IPS-15b (cell line): Measurements from ENCODE around the gene OGFOD1.

Source experiments
- H3K27me3 ChIP-seq: one replicate; pipeline ENCODE4 v1.6.1; 2013; ENCODE audit warnings: low read length; ENCODE audit not compliant: control insufficient read depth, insufficient read depth
- H3K36me3 ChIP-seq: one replicate; pipeline ENCODE4 v1.6.1; 2013; ENCODE audit warnings: low read length; ENCODE audit not compliant: control insufficient read depth, insufficient read depth
- H3K4me1 ChIP-seq: one replicate; pipeline ENCODE4 v1.6.1; 2013; ENCODE audit warnings: mild to moderate bottlenecking, low read length; ENCODE audit not compliant: control insufficient read depth, insufficient read depth
- H3K4me3 ChIP-seq: one replicate; pipeline ENCODE4 v1.5.1; 2013; ENCODE audit warnings: low read depth, low read length
- H3K9ac ChIP-seq: one replicate; pipeline ENCODE4 v1.6.1; 2013; ENCODE audit warnings: low read depth, mild to moderate bottlenecking, low read length
- H3K9me3 ChIP-seq: one replicate; pipeline ENCODE4 v1.6.1; 2013; ENCODE audit warnings: mild to moderate bottlenecking, low read length; ENCODE audit not compliant: control insufficient read depth, insufficient read depth

OGFOD1 gene

DNA sequence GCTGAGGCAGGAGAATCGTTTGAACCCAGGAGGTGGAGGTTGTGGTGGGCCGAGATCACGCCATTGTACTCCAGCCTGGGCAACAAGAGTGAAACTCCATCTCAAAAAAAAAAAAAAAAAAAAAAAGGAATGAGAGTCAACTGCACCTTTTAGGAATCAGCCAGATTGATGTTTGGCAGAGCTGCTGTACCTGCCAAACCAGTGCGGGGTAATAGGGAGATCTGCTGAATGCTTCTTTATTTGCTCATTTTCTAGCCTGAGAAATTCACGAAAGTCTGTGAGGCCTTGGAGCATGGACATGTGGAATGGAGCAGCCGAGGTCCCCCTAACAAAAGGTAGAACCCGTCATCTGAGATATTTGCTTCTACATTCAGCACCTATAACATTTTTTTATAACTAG lies 18.4 kb downstream of the OGFOD1 start:
- Histone ChIP-seq H3K9ac (no peak overlapping the region), H3K36me3 (peaks cover 50% of the 10 kb centered on the region), H3K4me3 (no peak overlapping the region), H3K9me3 (no peaks in the 10 kb centered on the region), H3K4me1 (no peaks in the 10 kb centered on the region), H3K27me3 (no peaks in the 10 kb centered on the region)

DNA sequence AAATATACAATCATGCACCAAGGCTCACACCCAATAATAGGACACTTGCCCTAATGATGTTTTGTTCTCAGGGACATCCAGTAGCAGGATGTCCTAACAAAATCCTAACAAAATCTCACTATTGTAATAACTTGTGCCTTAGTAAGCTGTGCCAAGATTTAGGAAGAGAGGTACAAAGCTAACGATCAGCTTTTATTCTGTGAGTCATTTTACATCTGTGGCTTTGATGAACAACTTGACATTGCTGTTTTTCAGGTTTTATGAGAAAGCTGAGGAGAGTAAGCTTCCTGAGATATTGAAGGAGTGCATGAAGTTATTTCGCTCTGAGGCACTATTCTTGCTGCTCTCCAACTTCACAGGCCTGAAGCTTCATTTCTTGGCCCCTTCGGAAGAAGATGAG lies 18.9 kb downstream of the OGFOD1 start:
- H3K27me3 ChIP-seq: no peaks in the 10 kb centered on the region
- H3K9me3 ChIP-seq: no peaks in the 10 kb centered on the region
- no peak overlapping the region for H3K4me3 ChIP-seq
- H3K4me1 ChIP-seq: no peaks in the 10 kb centered on the region
- H3K36me3 ChIP-seq: peaks cover 51% of the 10 kb centered on the region
- H3K9ac ChIP-seq: no peak overlapping the region

DNA sequence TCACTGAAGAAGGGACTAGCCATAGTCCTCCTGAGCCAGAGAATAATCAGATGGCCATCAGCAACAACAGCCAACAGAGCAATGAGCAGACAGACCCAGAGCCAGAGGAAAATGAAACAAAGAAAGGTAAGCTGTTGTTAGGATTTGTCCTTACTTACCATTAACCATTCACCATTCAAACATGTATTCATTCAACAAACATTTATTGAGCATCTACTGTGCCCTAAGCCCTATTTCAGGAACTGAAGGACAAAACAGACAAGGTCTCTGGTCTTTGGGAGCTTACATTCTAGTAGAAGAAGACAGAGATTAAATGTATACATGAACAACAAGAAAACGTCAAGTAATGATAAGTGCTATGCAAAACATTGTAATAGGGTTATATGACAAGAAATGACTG lies 19.3 kb downstream of the OGFOD1 start:
- no peaks in the 10 kb centered on the region for H3K27me3 ChIP-seq
- peaks cover 53% of the 10 kb centered on the region for H3K36me3 ChIP-seq

DNA sequence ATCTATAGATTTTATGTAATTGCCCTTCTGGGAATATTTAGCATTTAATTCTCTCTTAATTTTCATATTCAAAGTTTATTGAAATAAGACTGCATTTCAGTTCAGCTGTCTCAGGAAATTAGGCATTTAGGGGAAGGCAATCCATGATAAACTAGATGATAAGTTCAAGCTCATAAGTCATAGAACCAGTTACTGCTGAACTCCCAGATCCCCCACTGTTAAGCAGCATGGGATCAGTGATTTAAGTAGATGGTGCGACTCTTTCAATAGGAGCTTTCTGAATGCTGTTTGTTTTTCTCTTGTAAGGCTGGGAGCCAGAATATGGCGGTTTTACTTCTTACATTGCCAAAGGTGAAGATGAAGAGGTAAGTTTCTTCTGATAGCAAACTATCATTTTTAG lies 23.8 kb downstream of the OGFOD1 start:
- no peaks in the 10 kb centered on the region for H3K9me3 ChIP-seq
- H3K4me3 ChIP-seq: no peak overlapping the region
- H3K4me1 ChIP-seq: peaks cover 2% of the 10 kb centered on the region
- no peak overlapping the region for H3K9ac ChIP-seq
- H3K27me3 ChIP-seq: no peaks in the 10 kb centered on the region
- peaks cover 42% of the 10 kb centered on the region for H3K36me3 ChIP-seq

More for the DNA sequence above, 19.3 kb downstream of the OGFOD1 start:
- Histone ChIP-seq H3K4me1 (no peaks in the 10 kb centered on the region), H3K9ac (no peak overlapping the region), H3K9me3 (no peaks in the 10 kb centered on the region), H3K4me3 (no peak overlapping the region)

DNA sequence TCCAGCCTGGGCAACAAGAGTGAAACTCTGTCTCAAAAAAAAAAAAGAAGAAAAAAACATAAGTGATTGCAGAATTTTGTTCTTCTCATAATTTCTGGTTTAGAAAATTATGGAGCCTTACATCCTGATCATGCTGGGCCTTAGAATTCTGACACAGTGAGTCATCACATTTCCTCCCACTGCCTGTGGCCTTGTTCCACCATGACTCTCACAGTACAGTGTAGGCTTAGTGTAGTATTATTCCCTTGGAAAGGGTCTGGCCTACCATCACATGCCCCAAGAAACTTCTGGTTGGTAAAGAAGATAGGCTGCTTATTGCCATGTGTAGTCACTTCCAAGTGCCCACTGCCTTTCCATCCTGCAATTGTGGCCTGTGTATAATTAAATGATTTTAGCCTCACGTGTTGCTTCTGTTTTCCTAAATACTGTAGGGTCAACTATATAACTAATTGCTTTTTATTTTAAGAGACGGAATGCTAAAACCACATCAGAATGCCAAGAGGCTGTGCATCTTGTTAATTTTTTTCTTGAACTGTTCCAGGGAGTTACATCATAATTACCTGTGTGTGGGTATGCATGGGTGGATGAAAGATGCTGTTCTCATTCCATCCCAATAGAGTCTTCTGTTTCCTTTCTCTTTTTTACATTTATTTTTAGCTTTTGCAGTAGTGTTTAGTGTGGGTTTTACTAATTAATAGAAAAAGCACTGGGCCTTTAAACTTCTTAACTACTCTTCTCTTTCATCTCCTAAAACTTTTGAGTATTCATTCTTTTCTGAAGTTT lies 25.9 kb downstream of the OGFOD1 start:
- H3K27me3 ChIP-seq: no peaks in the 10 kb centered on the region
- no peak overlapping the region for H3K4me3 ChIP-seq
- H3K4me1 ChIP-seq: peaks cover 2% of the 10 kb centered on the region
- H3K36me3 ChIP-seq: peaks cover 23% of the 10 kb centered on the region
- no peaks in the 10 kb centered on the region for H3K9me3 ChIP-seq
- H3K9ac ChIP-seq: no peak overlapping the region

DNA sequence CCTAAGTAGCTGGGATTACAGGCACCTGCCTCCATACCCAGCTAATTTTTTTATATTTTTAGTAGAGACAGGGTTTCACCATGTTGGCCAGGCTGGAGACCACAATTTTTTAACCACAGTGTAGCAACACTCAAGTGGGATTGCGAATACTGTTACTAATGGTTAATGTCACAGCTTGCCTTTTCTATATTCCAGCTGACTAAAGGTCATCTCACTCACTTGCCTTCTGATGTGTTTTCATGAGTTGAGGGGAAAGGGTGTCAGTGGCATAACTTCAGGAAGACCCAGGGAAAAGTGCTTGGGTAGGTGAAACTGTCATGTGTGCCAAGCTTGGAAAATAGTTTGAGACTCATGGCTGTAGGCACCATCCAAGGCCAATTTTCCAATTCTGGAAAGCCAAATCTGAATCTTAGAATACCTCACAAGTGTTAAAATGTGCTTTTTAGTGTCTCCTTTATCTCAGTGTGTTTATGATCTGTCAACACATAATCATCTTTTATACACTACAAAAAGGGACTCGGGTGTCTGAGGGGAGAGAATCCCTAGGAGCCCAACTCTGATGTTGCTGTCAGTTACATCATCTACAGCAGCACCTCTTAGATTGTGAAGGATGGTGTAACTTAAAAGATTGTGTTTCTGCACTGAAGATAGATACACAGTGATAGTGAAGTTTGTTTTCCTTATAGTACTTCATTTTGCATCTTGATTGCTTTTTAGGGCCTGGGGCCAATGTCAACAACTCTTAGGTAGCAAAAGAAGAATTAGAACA lies 27.1 kb downstream of the OGFOD1 start:
- no peak overlapping the region for H3K4me3 ChIP-seq
- H3K36me3 ChIP-seq: peaks cover 15% of the 10 kb centered on the region
- no peaks in the 10 kb centered on the region for H3K9me3 ChIP-seq
- H3K27me3 ChIP-seq: no peaks in the 10 kb centered on the region
- peaks cover 2% of the 10 kb centered on the region for H3K4me1 ChIP-seq
- H3K9ac ChIP-seq: no peak overlapping the region

DNA sequence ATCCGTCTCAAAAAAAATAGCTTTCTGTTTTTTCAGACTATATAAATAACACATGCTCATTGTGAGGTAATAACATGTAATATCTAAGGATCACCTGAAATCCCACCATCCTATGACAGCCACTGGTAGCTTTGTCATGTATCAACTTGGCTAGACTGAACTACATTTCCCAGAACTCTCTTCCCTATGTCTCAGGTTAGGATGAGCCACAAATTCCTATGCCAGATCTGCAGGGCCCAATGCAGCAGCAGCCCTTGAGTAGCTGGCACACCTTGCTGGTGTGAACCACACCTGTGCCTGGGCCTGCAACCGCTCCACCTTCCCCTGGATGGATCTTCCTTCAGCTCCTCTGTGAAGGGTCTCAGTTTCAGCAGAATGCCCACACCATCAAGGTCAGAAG lies 28.1 kb downstream of the OGFOD1 start:
- Histone ChIP-seq H3K4me1 (peaks cover 2% of the 10 kb centered on the region), H3K4me3 (no peak overlapping the region), H3K9me3 (no peaks in the 10 kb centered on the region), H3K9ac (no peak overlapping the region), H3K27me3 (no peaks in the 10 kb centered on the region), H3K36me3 (peaks cover 12% of the 10 kb centered on the region)

DNA sequence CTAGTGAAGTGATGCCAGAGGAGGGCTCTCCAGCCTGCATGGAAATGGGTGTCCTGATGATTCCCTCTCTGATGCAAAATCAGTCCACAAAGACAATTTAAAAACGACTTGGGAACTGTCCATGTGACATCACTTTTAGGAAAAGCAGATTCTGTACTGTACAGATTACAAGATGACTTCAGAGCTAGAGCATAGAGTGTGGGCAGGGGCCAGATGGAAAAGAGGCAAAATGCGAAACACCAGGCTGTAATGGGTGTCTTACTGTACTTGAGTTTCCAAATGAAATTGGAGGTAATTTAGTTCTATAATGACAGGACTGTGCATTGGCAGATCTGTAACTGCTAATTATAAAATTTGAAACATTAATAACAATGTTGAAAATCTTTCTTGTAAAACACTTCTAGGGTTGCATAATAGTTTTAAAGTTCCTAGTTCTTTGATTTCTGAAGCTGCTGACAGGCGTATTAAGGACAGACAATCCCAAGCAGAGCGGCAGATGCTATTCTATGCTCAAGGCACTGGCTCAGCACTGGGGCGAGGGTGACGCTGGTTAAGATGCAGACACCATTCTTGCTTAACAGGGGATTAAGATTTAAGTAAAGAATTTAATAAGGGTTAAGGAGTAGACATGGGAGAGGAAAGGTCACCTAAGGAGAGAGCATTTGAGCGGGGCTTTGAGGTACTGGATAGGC lies 29.6 kb downstream of the OGFOD1 start:
- peaks cover 2% of the 10 kb centered on the region for H3K4me1 ChIP-seq
- no peaks in the 10 kb centered on the region for H3K9me3 ChIP-seq
- no peak overlapping the region for H3K9ac ChIP-seq
- H3K4me3 ChIP-seq: no peak overlapping the region
- H3K27me3 ChIP-seq: no peaks in the 10 kb centered on the region
- peaks cover 2% of the 10 kb centered on the region for H3K36me3 ChIP-seq

DNA sequence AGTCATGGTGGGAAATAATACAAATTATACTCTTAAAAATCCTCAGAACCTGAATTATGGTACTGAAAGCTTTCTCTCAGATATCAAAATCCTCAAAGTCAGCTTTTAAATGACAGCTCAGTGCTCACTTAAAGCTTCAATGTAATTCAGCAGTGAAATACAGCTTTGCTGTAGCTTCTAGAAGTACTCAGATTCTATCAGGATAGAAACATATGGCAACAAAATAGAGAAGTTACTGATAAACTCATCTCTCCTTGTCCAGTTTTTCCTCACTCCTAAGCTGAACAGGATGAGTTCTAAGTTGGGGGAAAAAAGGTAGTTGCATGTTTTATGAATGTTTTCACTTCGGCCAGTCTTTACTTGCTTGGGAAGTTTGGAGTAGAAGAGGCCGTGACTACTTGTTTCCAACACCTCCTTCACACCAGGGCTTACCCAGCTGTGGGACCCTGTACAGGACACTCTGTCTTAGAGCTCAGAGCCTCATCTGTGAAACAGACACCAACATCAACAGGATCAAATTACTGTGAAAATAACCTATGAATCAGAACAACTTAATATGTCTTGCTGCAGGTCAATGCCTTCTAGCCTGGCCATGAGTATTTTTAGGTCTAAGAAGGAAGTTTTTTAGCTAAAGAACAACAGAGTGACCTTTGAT lies 30.2 kb downstream of the OGFOD1 start:
- Histone ChIP-seq H3K4me1 (peaks cover 2% of the 10 kb centered on the region), H3K9me3 (no peaks in the 10 kb centered on the region), H3K36me3 (no peaks in the 10 kb centered on the region), H3K4me3 (no peak overlapping the region), H3K27me3 (no peaks in the 10 kb centered on the region), H3K9ac (no peak overlapping the region)

DNA sequence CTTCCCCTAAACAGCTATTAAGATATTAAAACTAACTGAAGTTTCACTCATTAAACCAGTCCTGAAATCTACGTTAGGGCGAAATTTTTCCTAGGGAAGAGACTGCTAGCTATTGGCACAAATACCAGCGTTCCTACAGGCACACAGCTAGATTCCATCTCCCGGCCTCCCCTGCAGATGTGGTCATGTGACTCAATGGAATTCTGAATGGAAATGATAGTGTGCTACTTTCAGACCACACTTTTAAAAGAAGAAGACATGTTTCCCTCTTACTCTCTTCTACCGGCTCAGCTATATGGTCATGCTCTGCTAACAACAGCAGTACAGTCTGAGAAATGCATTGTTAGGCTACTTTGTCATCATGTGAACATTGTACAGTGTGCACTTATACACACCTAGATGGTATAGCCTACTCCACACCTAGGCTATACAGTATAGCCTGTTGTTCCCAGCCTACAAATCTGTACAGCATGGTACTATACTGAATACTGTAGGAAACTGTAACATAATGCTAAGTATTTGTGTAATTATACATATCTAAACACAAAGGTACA lies 31.4 kb downstream of the OGFOD1 start:
- no peaks in the 10 kb centered on the region for H3K4me1 ChIP-seq
- H3K9me3 ChIP-seq: no peaks in the 10 kb centered on the region
- H3K4me3 ChIP-seq: no peak overlapping the region
- no peaks in the 10 kb centered on the region for H3K36me3 ChIP-seq
- no peak overlapping the region for H3K9ac ChIP-seq
- H3K27me3 ChIP-seq: no peaks in the 10 kb centered on the region

DNA sequence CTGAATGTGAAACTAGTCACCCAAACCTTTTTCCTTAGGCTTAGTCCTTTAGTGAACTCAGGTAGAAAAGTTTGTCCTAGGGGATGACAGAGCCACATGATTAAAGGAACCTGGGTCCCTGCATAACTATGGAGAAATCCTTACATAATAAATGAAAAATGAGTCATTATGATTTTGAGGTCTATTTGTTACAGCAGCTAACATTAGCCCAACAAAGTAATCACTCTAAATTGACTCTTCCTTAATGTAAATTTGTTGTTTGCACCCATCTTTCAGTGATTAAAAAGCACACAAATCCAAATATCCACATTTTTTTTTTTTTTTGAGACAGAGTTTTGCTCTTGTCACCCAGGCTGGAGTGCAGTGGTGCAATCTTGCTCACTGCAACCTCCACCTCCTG lies 32.0 kb downstream of the OGFOD1 start:
- Histone ChIP-seq H3K9me3 (no peaks in the 10 kb centered on the region), H3K36me3 (no peaks in the 10 kb centered on the region), H3K4me1 (no peaks in the 10 kb centered on the region), H3K4me3 (no peak overlapping the region), H3K27me3 (no peaks in the 10 kb centered on the region), H3K9ac (no peak overlapping the region)
